ENCODE data around the gene KRTAP20-3.

Gene KRTAP20-3

GRCh38 chr21:30689822-30690221 lies 47.2 kb downstream of the KRTAP20-3 start:
- DNase-seq, result no peak
